GM12878 (cell line): ENCODE measurements around the gene CNPY1. TPM values are rescaled to one million over a fixed set of nuclear protein-coding genes. Genes with fewer than 3 reads are reported as not detected.

Experiments
- ATAC-seq: fragments of 200-7000 bp; cut with Tn5 transposase; 3 replicates; pipeline ENCODE4 v1.9.1; 2020; ENCODE audit warnings: mild to moderate bottlenecking, moderate library complexity
- BruUV-seq: library from RNA; stranded (reverse); fragments of 400-500 nt; replicated peaks from 2 replicates; lab custom pipeline; 2021; lab: Mats Ljungman, UMichigan
- CTCF ChIA-PET: fragments of 300-600 bp; sonication (Branson Sonifier 250); formaldehyde crosslinking; extraction: SDS; loops from one replicate; lab custom pipeline; 2021; ENCODE audit warnings: inconsistent platforms; lab: Yijun Ruan, JAX
- POLR2A ChIA-PET: fragments of 350-600 bp; formaldehyde crosslinking; extraction: SDS; loops from one replicate; lab custom pipeline; 2021; ENCODE audit warnings: inconsistent platforms; lab: Charles Lee
- RAD21 ChIA-PET: fragments of 300-600 bp; sonication (Branson Sonifier 250); formaldehyde crosslinking; loops from one replicate; lab custom pipeline; 2023; ENCODE audit warnings: antibody characterized with exemption; ENCODE audit not compliant: unreplicated experiment; lab: Charles Lee
- SMC1A ChIA-PET: fragments of 300-600 bp; sonication (Branson Sonifier 250); formaldehyde crosslinking; loops from one replicate; lab custom pipeline; 2023; ENCODE audit not compliant: unreplicated experiment, uncharacterized antibody; lab: Charles Lee
- DNase-seq: peaks from one replicate; pipeline ENCODE4 v3.0.0-alpha.2; 2011; ENCODE audit warnings: low read depth, low spot score
- FAIRE-seq: peaks from 3 replicates; lab custom pipeline; 2011; peaks lifted over from hg19 to GRCh38; lab: Jason Lieb, UNC
- H2AFZ ChIP-seq: 2 replicates; pipeline ENCODE4 v1.6.0; 2011; ENCODE audit warnings: low read depth, low read length, control low read depth; ENCODE audit not compliant: control insufficient read depth
- H3K27ac ChIP-seq: 2 replicates; pipeline ENCODE4 v1.5.1; 2011; ENCODE audit warnings: control low read depth; ENCODE audit not compliant: control insufficient read depth, insufficient read depth
- H3K27me3 ChIP-seq, 2 experiments: replicated peaks in 1 of 2; 2 replicates each; pipeline versions ENCODE4 v1.6.0 to v1.6.1; 2011; ENCODE audit warnings: low read length in 1 of 2; ENCODE audit not compliant: control insufficient read depth in 2 of 2, insufficient read depth in 2 of 2
- H3K36me3 ChIP-seq, 2 experiments: 2 replicates each; pipeline ENCODE4 v1.5.1; 2011; ENCODE audit warnings: low read length in 1 of 2; ENCODE audit not compliant: control insufficient read depth in 2 of 2, insufficient read depth in 2 of 2
- H3K4me1 ChIP-seq: 2 replicates; pipeline ENCODE4 v1.6.1; 2011; ENCODE audit warnings: mild to moderate bottlenecking, low read length, moderate library complexity, mixed read lengths; ENCODE audit not compliant: control insufficient read depth, insufficient read depth
- H3K4me2 ChIP-seq: 2 replicates; pipeline ENCODE4 v1.6.0; 2011; ENCODE audit warnings: control low read depth; ENCODE audit not compliant: control insufficient read depth, insufficient read depth
- H3K4me3 ChIP-seq: fragments of 200-600 bp; sonication (generic); 2 replicates; pipeline ENCODE4 v1.5.1; 2016
- H3K79me2 ChIP-seq: 2 replicates; pipeline ENCODE4 v1.6.0; 2011; ENCODE audit warnings: low read length; ENCODE audit not compliant: control insufficient read depth, insufficient read depth
- H3K9ac ChIP-seq: 2 replicates; pipeline ENCODE4 v1.8.0; 2011; ENCODE audit warnings: low read length, control low read depth, mixed read lengths; ENCODE audit not compliant: control insufficient read depth, insufficient read depth
- H3K9me3 ChIP-seq: replicated peaks from 3 replicates; pipeline ENCODE4 v1.5.1; 2011; ENCODE audit warnings: mild to moderate bottlenecking, low read length; ENCODE audit not compliant: control insufficient read depth, insufficient read depth
- H4K20me1 ChIP-seq: 2 replicates; pipeline ENCODE4 v1.6.0; 2011; ENCODE audit not compliant: control insufficient read depth, insufficient read depth
- ATF2 ChIP-seq: IDR thresholded peaks from 2 replicates; pipeline ENCODE4 v1.6.1; 2012; ENCODE audit warnings: low read length, inconsistent platforms
- BCL11A ChIP-seq: IDR thresholded peaks from 2 replicates; pipeline ENCODE4 v1.6.1; 2011; ENCODE audit warnings: low read depth, low read length
- CEBPB ChIP-seq, 2 experiments: fragments of 150-350 bp in 1 of 2; IDR thresholded peaks; 2 replicates each; pipeline ENCODE4 v1.6.1; 2012 to 2014; ENCODE audit warnings: low read depth in 2 of 2, low read length in 2 of 2, borderline replicate concordance in 1 of 2, inconsistent platforms in 1 of 2
- FOXK2 ChIP-seq: fragments of 450-650 bp; IDR thresholded peaks from 2 replicates; pipeline ENCODE4 v1.6.1; 2017; ENCODE audit warnings: mild to moderate bottlenecking, moderate library complexity
- IKZF2 ChIP-seq, 2 experiments: fragments of 450-650 bp; IDR thresholded peaks; 2 replicates each; pipeline ENCODE4 v1.6.1; 2017; ENCODE audit warnings: mild to moderate bottlenecking in 2 of 2, moderate library complexity in 2 of 2
- NFXL1 ChIP-seq: fragments of 450-650 bp; IDR thresholded peaks from 2 replicates; pipeline ENCODE4 v1.6.1; 2017; ENCODE audit warnings: antibody characterized with exemption, mild to moderate bottlenecking, borderline replicate concordance
- NFYB ChIP-seq: IDR thresholded peaks from 2 replicates; pipeline ENCODE4 v1.6.1; 2011; ENCODE audit warnings: low read depth, mild to moderate bottlenecking, low read length, improper control_type of control experiment, moderate library complexity; ENCODE audit not compliant: insufficient read depth
- POLR2AphosphoS5 ChIP-seq: IDR thresholded peaks from 2 replicates; pipeline ENCODE4 v1.6.1; 2011; ENCODE audit warnings: mild to moderate bottlenecking, low read length, inconsistent platforms
- ZNF384 ChIP-seq: IDR thresholded peaks from 2 replicates; pipeline ENCODE4 v1.6.1; 2012; ENCODE audit warnings: low read depth, mild to moderate bottlenecking, low read length, improper control_type of control experiment, borderline replicate concordance
- WGBS: methylation state at CpG from one replicate; pipeline ENCODE4 v1.1.6; 2016; ENCODE audit warnings: low lambda C conversion rate; ENCODE audit not compliant: insufficient replicate concordance, insufficient coverage; ENCODE audit errors: missing lambda C conversion rate; 5-methylcytosine and 5-hydroxymethylcytosine counted together
- in situ Hi-C: fragments of 300-500 bp; cut with MboI; formaldehyde crosslinking; loops from 9 replicates; pipeline ENCODE4 v1.14.3; 2018; ENCODE audit warnings: mixed read lengths
- intact Hi-C: fragments of 100-400 bp; cut with micrococcal nuclease; formaldehyde crosslinking; loops from one replicate; pipeline ENCODE4 v1.14.2; 2022; ENCODE audit not compliant: unreplicated experiment
- polyA plus RNA-seq, 11 experiments: library from polyadenylated mRNA; depleted of rRNA in 4 of 11; unstranded in 6 of 11; stranded (reverse) in 5 of 11; fragments of >200 nt; fragmentation: Nextera tagmentation in 4 of 11; fragmentation: Illumina TruSeq in 1 of 11; extraction: Ambion mirVana in 4 of 11; extraction: Trizol in 1 of 11; gene quantifications; 1 replicate in 1 of 11; 2 replicates in 10 of 11; pipeline versions ENCODE4 v1.2.1 to v1.2.3, GENCODE V29; 2011 to 2016; ENCODE audit warnings: inconsistent platforms in 2 of 11, missing spikeins in 2 of 11, low read depth in 1 of 11
- total RNA-seq, 4 experiments: library from RNA; depleted of rRNA in 3 of 4; stranded (reverse); fragments of >200 nt in 3 of 4; fragmentation: Illumina TruSeq in 1 of 4; extraction: Trizol in 1 of 4; gene quantifications; 2 replicates each; pipeline versions ENCODE4 v1.2.1 to v1.2.3, GENCODE V29; 2013 to 2021
- TF ChIP-seq, protein P1 (sequence below): fragments of 450-650 bp; IDR thresholded peaks from 2 replicates; pipeline ENCODE4 v1.6.1; 2016; ENCODE audit warnings: mild to moderate bottlenecking
- TF ChIP-seq, protein P2 (sequence below): IDR thresholded peaks from 2 replicates; pipeline ENCODE4 v1.6.1; 2011; ENCODE audit warnings: borderline replicate concordance, low read depth, mild to moderate bottlenecking, moderate library complexity, mixed read lengths, low read length; ENCODE audit not compliant: insufficient read depth; ENCODE audit errors: extremely low read length

Gene CNPY1
- total and polyA plus RNA-seq, 10 of the 15 experiments (the other 5 are each of a cell fraction or from before 2014, with no cell fraction given): not detected

DNA sequence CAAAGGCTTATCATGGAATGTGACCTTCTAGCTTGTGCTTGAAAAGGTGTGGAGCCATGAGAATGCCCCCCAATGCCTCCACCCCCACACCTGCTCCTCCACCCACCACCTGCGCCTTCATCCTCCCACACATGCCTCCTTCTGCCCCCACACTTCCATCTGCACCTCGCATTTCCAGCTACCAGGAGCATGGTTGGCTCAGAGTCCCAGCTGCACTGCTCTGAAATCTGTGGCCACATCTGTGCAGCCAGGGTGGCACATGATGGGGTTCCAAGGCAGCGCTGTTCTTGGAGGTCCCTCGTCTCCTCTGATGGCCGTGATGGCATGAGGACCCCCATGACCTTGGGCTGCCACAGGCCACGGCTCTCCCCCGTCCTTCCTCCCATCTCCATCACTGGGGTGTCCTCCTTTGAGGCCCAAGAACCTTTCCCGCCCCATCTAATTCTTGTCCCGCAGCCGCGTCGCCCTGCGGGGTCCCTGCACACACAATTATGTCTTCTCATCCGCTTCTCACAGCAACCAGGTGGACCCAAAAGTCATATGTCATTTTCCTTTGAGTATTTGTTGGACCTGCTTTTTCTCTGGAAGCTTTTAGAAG is 40.6 kb upstream of the CNPY1 start:
- BruUV-seq: no TSS peak
- CTCF ChIA-PET: interaction anchor here (1.3 to 1.5 kb wide), 2 partner anchors 12 to 180 kb away, joined by 4 to 5 read pairs; no protein-coding TSS in a partner anchor

DNA sequence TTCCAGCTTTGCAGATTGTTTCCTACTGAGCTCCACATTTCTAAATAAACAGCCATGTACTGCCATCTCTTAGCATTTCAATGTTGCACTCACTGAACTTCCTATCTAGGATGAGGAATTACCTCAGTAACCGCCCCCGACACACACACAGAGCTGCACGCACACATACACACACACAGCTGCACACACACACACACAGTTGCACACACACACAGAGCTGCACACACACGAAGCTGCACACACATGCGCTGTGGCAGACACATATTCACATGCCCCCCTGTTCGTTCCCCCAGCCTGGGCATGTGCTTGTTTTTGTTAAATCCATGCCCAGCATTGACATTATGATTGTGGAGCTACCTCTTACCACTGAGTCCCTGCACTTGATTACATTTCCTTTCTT is 39.6 kb upstream of the CNPY1 start:
- FAIRE-seq: no peak
- no peak overlapping the region for H3K4me2 ChIP-seq
- intact Hi-C loops: no loop called here
- TF ChIP-seq, protein P1, sequence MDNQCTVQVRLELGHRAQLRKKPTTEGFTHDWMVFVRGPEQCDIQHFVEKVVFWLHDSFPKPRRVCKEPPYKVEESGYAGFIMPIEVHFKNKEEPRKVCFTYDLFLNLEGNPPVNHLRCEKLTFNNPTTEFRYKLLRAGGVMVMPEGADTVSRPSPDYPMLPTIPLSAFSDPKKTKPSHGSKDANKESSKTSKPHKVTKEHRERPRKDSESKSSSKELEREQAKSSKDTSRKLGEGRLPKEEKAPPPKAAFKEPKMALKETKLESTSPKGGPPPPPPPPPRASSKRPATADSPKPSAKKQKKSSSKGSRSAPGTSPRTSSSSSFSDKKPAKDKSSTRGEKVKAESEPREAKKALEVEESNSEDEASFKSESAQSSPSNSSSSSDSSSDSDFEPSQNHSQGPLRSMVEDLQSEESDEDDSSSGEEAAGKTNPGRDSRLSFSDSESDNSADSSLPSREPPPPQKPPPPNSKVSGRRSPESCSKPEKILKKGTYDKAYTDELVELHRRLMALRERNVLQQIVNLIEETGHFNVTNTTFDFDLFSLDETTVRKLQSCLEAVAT: no peak
- no peak for TF ChIP-seq IKZF2 (IDR thresholded peaks at IDR 0.05)
- TF ChIP-seq ZNF384: no peak
- TF ChIP-seq CEBPB (IDR thresholded peaks at IDR 0.05; ENCODE audit: borderline replicate concordance in 1 of 2, low read depth in 2 of 2, low read length in 2 of 2): no peak
- TF ChIP-seq BCL11A: no peak
- TF ChIP-seq ATF2: no peak
- TF ChIP-seq, all 136 proteins: peak for 0
- in situ Hi-C loops: no loop called here
- Histone ChIP-seq H3K9ac (no peak overlapping the region), H3K4me3 (no peak overlapping the region), H3K27me3 (no peaks in the 10 kb centered on the region; a peak in 1 of 4 replicates), H3K79me2 (no peaks in the 10 kb centered on the region), H4K20me1 (no peaks in the 10 kb centered on the region), H3K9me3 (no peaks in the 10 kb centered on the region), H2AFZ (no peak overlapping the region), H3K36me3 (no peaks in the 10 kb centered on the region), H3K27ac (no peak overlapping the region), H3K4me1 (no peaks in the 10 kb centered on the region)
- POLR2A ChIA-PET: no interaction called here
- 58% methylated on average over 6 of the region's 6 CpGs for WGBS
- DNase-seq (no peak), ATAC-seq (no peak)
- no TSS peak for BruUV-seq
- SMC1A ChIA-PET: interaction anchor here (0.7 to 0.8 kb wide), 2 partner anchors 13 to 658 kb away, joined by 3 to 4 read pairs; no protein-coding TSS in a partner anchor
- RAD21 ChIA-PET: no interaction called here
- CTCF ChIA-PET: interaction anchor here (0.6 to 1.5 kb wide), 4 partner anchors 10 to 181 kb away, joined by 3 to 5 read pairs (median 4); no protein-coding TSS in a partner anchor

More for the DNA sequence above, 40.6 kb upstream of the CNPY1 start:
- ChIA-PET SMC1A (interaction anchor here (0.8 kb wide), 1 partner anchor 12 kb away, joined by 4 read pairs; no protein-coding TSS in a partner anchor), RAD21 (no interaction called here), POLR2A (no interaction called here)
- intact Hi-C loops: no loop called here
- H3K4me1 ChIP-seq: no peaks in the 10 kb centered on the region
- ATAC-seq (no peak), FAIRE-seq (no peak), DNase-seq (no peak)
- TF ChIP-seq NFXL1: no peak
- TF ChIP-seq FOXK2: no peak
- TF ChIP-seq NFYB: no peak
- TF ChIP-seq, protein P2, sequence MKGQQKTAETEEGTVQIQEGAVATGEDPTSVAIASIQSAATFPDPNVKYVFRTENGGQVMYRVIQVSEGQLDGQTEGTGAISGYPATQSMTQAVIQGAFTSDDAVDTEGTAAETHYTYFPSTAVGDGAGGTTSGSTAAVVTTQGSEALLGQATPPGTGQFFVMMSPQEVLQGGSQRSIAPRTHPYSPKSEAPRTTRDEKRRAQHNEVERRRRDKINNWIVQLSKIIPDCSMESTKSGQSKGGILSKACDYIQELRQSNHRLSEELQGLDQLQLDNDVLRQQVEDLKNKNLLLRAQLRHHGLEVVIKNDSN: no peak
- TF ChIP-seq POLR2AphosphoS5: no peak
- no peaks in the 10 kb centered on the region for H3K9me3 ChIP-seq
- H3K79me2 ChIP-seq: no peaks in the 10 kb centered on the region
- H4K20me1 ChIP-seq: no peaks in the 10 kb centered on the region
- H3K9ac ChIP-seq: no peak overlapping the region
- no peaks in the 10 kb centered on the region; a peak in 1 of 4 replicates for H3K27me3 ChIP-seq
- no peak overlapping the region for H3K4me3 ChIP-seq
- no peaks in the 10 kb centered on the region for H3K36me3 ChIP-seq
- 54% methylated on average over 14 of the region's 14 CpGs for WGBS
- in situ Hi-C loops: no loop called here
- H3K4me2 ChIP-seq: no peak overlapping the region
- H2AFZ ChIP-seq: no peak overlapping the region
- H3K27ac ChIP-seq: no peak overlapping the region
